ENCODE results near the gene DENND1B.
A peak's percentile ranks its signal among the peaks of the same experiment; 100 is the strongest.
"Not testable (repeated sequence)": the region's sequence is repeated elsewhere in the genome, so short reads cannot be mapped to it uniquely, and the experiment has no call there.

Gene DENND1B

DNA sequence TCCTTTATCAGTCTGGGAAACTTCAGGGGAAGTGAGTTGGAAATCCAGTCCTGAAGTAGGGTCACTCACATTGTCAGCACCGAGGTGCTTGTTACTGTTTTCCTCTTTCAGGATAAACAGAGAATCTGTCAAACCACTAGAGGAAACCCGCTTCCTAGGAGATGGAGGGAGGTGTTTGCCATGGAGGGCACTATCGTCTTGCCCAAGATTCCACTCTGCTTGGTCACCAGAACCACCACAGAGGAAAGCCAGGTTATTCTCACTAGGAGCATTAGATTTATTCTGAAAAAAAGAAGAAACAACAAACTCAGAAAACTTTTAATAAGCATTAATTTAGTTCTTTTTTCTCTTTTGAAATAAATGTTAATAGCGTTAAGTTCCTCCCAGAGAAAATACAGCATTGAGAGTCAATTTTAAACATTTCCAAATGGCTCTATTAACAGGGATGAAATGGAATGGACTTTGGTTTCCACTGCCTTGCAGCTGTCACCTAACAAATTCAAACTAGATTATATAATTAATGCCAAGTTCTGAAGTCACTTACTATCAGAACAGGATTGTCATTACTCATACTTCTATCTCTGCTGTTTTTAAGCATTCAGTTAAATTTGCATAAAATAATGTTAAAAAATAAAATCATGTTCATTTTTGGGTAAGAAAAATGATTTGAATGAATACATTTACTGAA is 264.4 kb downstream of the DENND1B start:
- no peak overlapping the region for H3K4me3 ChIP-seq (replicated peaks in 1 of 2; ENCODE audit: low read depth in 2 of 2, low read length in 2 of 2)
- no peak for DNase-seq (ENCODE audit: low read depth in 2 of 2)
- TF ChIP-seq, protein P1, sequence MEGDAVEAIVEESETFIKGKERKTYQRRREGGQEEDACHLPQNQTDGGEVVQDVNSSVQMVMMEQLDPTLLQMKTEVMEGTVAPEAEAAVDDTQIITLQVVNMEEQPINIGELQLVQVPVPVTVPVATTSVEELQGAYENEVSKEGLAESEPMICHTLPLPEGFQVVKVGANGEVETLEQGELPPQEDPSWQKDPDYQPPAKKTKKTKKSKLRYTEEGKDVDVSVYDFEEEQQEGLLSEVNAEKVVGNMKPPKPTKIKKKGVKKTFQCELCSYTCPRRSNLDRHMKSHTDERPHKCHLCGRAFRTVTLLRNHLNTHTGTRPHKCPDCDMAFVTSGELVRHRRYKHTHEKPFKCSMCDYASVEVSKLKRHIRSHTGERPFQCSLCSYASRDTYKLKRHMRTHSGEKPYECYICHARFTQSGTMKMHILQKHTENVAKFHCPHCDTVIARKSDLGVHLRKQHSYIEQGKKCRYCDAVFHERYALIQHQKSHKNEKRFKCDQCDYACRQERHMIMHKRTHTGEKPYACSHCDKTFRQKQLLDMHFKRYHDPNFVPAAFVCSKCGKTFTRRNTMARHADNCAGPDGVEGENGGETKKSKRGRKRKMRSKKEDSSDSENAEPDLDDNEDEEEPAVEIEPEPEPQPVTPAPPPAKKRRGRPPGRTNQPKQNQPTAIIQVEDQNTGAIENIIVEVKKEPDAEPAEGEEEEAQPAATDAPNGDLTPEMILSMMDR (IDR thresholded peaks at IDR 0.05; ENCODE audit: low read depth, low read length): no peak

DNA sequence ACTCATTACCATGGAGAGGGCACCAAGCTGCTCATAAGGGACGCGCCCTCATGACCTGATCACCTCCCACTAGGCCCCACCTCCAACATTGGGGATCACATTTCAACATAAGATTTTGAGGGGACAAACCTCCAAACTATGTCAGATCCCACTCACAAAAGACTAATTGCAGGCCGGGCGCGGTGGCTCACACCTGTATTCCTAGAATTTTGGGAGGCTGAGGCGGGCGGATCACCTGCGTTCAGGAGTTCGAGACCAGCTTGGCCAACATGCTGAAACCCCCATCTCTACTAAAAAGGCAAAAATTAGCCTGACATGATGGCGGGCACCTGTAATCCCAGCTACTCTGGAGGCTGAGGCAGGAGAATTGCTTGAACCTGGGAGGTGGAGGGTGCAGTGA is 278.6 kb downstream of the DENND1B start:
- no peak for DNase-seq (ENCODE audit: low read depth in 2 of 2)
- TF ChIP-seq, protein P1 (IDR thresholded peaks at IDR 0.05; ENCODE audit: low read depth, low read length): no peak
- H3K4me3 ChIP-seq (replicated peaks in 1 of 2; ENCODE audit: low read depth in 2 of 2, low read length in 2 of 2): no peak overlapping the region

DNA sequence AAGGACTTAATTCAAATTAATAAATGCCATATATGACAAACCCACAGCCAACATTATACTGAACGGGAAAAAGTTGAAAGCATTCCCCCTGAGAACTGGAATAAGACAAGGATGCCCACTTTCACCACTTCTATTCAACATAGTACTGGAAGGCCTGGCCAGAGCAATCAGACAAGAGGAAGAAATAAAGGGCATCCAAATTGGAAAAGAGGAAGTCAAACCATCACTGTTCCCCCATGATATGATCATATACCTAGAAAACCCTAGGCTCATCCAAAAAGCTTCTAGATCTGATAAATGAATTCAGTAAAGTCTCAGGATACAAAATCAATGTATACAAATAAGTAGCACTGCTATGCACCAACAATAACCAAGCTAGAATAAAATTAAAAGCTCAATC is 283.8 kb downstream of the DENND1B start:
- DNase-seq (ENCODE audit: low read depth in 2 of 2); H3K4me3 ChIP-seq (replicated peaks in 1 of 2; ENCODE audit: low read depth in 2 of 2, low read length in 2 of 2): not testable (repeated sequence)

DNA sequence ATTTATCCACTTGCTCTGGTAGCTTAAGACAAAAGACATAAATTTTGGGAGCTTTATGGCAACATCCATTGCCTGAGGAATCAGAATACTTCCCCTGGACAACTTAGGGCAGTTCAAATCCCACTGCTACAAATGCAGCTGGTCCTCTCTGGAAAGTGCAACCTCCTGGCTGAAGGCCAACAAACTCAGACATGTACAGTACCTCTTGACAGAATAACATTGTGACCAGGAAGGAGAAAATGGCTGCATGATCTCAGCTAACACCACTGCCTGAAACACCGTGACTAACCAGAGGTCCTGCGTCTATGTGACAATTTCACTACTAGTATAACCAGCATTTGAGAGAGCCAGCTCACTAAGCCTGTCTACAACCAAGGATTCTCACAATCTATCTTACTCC is 288.3 kb downstream of the DENND1B start:
- TF ChIP-seq, protein P1 (IDR thresholded peaks at IDR 0.05; ENCODE audit: low read depth, low read length): no peak
- peak; percentile 25 to 56 for DNase-seq (ENCODE audit: low read depth in 2 of 2)
- H3K4me3 ChIP-seq (replicated peaks in 1 of 2; ENCODE audit: low read depth in 2 of 2, low read length in 2 of 2): no peak overlapping the region

DNA sequence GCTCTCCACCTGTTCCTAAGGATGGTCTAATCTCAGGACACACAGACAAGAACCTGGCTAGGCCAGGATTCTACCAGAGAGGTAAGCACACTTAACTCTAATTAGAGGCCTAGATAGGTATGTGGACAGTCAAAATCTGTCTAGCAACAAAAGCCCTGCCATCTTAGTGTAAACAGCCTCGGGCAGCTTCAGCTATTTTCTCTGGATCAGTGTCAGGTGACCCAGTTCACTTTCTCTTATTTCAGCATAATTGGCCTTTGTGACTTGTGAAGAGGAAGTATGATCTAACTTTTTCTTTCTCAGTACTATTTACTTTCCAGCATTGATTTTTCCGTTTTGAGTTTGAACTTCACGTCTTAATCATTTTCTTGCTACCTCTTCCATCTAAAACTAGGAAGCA is 289.5 kb downstream of the DENND1B start:
- DNase-seq (ENCODE audit: low read depth in 2 of 2): no peak
- TF ChIP-seq, protein P1 (IDR thresholded peaks at IDR 0.05; ENCODE audit: low read depth, low read length): no peak

DNA sequence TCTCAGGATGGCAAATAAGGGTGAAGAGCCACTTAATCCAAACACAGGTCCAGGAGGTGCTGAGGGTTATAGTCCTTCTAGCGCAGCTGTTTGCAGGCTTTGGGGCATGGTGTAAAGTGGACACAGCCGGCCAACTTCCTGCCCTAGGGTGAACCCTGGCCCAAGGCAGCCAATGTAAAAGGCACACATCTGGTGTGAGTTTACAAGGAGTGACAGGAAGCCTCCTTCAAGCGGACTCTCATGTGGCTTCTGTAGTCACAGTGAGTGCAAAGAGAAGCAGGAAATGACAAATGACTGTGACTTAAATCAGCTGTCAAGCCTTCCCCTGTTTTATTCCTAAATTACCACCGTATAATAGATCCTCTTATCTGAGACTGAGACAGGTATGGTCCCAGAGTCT is 294.2 kb downstream of the DENND1B start:
- no peak overlapping the region for H3K4me3 ChIP-seq (replicated peaks in 1 of 2; ENCODE audit: low read depth in 2 of 2, low read length in 2 of 2)
- no peak for DNase-seq (ENCODE audit: low read depth in 2 of 2)
- TF ChIP-seq, protein P1 (IDR thresholded peaks at IDR 0.05; ENCODE audit: low read depth, low read length): no peak

More for the DNA sequence above, 289.5 kb downstream of the DENND1B start:
- no peak overlapping the region for H3K4me3 ChIP-seq (replicated peaks in 1 of 2; ENCODE audit: low read depth in 2 of 2, low read length in 2 of 2)

DNA sequence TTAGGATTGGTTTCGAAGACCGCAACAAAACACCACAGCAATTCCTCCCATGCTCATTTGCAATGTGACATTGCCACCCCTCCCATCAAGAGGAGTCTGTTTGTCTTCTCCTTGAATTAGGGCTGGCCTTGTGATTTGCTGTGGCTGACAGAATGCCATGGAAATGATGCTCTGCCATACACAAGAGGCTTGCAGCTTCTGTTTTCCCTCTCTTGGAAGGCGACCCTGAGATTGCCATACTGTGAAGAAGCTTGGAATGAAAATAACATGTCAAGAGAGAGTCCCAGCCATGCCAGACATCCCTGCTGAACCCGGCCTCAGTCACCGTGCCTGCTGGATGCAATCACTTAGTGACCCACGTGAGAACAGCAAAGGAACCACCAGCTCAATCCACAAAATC is 294.8 kb downstream of the DENND1B start:
- TF ChIP-seq, protein P1 (IDR thresholded peaks at IDR 0.05; ENCODE audit: low read depth, low read length): no peak
- no peak overlapping the region for H3K4me3 ChIP-seq (replicated peaks in 1 of 2; ENCODE audit: low read depth in 2 of 2, low read length in 2 of 2)
- no peak for DNase-seq (ENCODE audit: low read depth in 2 of 2)
